Stimulated activated effector memory CD8-positive, alpha-beta T cell treated with anti-CD3 and anti-CD28 coated beads, Interleukin-12 subunit alpha, Interleukin-12 subunit beta, amount 100 ng/mL, for 72 hours (primary cell): ENCODE results near the gene ISCA1.
A peak's percentile ranks its signal among the peaks of the same experiment; 100 is the strongest.

Experiments used
- ATAC-seq: fragments of 150-1000 bp; cut with Tn5 transposase; 2 replicates; pipeline ENCODE4 v1.10.0; 2021
- DNase-seq, 2 donors: peaks; one replicate each; pipeline ENCODE4 v3.0.0; 2021 to 2022; ENCODE audit warnings: low spot score in 2 of 2
- H3K27ac Mint-ChIP-seq: one replicate; pipeline ENCODE4 v1.8.0; 2022; ENCODE audit warnings: mild to moderate bottlenecking, mixed read lengths
- H3K36me3 Mint-ChIP-seq: one replicate; pipeline ENCODE4 v1.8.0; 2022; ENCODE audit warnings: mild to moderate bottlenecking, mixed read lengths
- H3K4me1 Mint-ChIP-seq: one replicate; pipeline ENCODE4 v1.8.0; 2022; ENCODE audit warnings: mixed read lengths
- H3K4me3 Mint-ChIP-seq: one replicate; pipeline ENCODE4 v1.8.0; 2022; ENCODE audit warnings: mild to moderate bottlenecking, mixed read lengths
- H3K9me3 Mint-ChIP-seq: one replicate; pipeline ENCODE4 v1.8.0; 2022; ENCODE audit warnings: mixed read lengths

ISCA1 gene

GRCh38 chr9:86272221-86272620 is 10.1 kb downstream of the ISCA1 start:
- no peak overlapping the region for H3K27ac Mint-ChIP-seq
- no peak overlapping the region for H3K4me3 Mint-ChIP-seq
- DNase-seq (no peak), ATAC-seq (no peak)
- H3K36me3 Mint-ChIP-seq = peaks cover 64% of the 10 kb centered on the region
- no peaks in the 10 kb centered on the region for H3K9me3 Mint-ChIP-seq
- peaks cover 10% of the 10 kb centered on the region for H3K4me1 Mint-ChIP-seq

GRCh38 chr9:86263876-86264275 is 18.5 kb downstream of the ISCA1 start:
- Mint-ChIP-seq H3K4me1 (no peaks in the 10 kb centered on the region), H3K27ac (peak overlapping the region; percentile 43), H3K4me3 (no peak overlapping the region), H3K36me3 (peaks cover 50% of the 10 kb centered on the region), H3K9me3 (no peaks in the 10 kb centered on the region)
- DNase-seq (no peak), ATAC-seq (no peak)

- H3K9me3 Mint-ChIP-seq = no peaks in the 10 kb centered on the region
- H3K4me1 Mint-ChIP-seq = no peaks in the 10 kb centered on the region
- H3K4me3 Mint-ChIP-seq = no peak overlapping the region
- no peak overlapping the region for H3K27ac Mint-ChIP-seq
- ATAC-seq = no peak
- DNase-seq = no peak
- peaks cover 37% of the 10 kb centered on the region for H3K36me3 Mint-ChIP-seq
Observed at GRCh38 chr9:86262492-86262891, 19.8 kb downstream of the ISCA1 start.

GRCh38 chr9:86259557-86259956 is 22.8 kb downstream of the ISCA1 start, which contains the start of gene C9orf153:
Gene C9orf153, minus strand, starts transcription at chr9:86259657. Its CDS starts 30,054 bp downstream, at chr9:86229603.
- Mint-ChIP-seq H3K4me3 (no peak within 1 kb of the TSS), H3K4me1 (no peaks in the 10 kb centered on the region), H3K9me3 (no peaks in the 10 kb centered on the region), H3K27ac (no peak within 1 kb of the TSS), H3K36me3 (peaks cover 16% of the 10 kb centered on the region)
- no peak for DNase-seq
- ATAC-seq = no peak

- Mint-ChIP-seq H3K4me1 (no peaks in the 10 kb centered on the region), H3K9me3 (peaks cover 3% of the 10 kb centered on the region), H3K36me3 (no peaks in the 10 kb centered on the region), H3K27ac (no peak overlapping the region), H3K4me3 (no peak overlapping the region)
- DNase-seq (no peak), ATAC-seq (no peak)
Observed at GRCh38 chr9:86257391-86257790, 24.9 kb downstream of the ISCA1 start.

- no peak overlapping the region for H3K4me3 Mint-ChIP-seq
- no peaks in the 10 kb centered on the region for H3K36me3 Mint-ChIP-seq
- ATAC-seq (no peak), DNase-seq (no peak)
- H3K9me3 Mint-ChIP-seq = peaks cover 3% of the 10 kb centered on the region
- H3K4me1 Mint-ChIP-seq = no peaks in the 10 kb centered on the region
- H3K27ac Mint-ChIP-seq = no peak overlapping the region
Observed at GRCh38 chr9:86256653-86257052, 25.7 kb downstream of the ISCA1 start.

- no peak overlapping the region for H3K27ac Mint-ChIP-seq
- peaks cover 3% of the 10 kb centered on the region for H3K9me3 Mint-ChIP-seq
- no peaks in the 10 kb centered on the region for H3K36me3 Mint-ChIP-seq
- H3K4me3 Mint-ChIP-seq = no peak overlapping the region
- ATAC-seq (no peak), DNase-seq (no peak)
- H3K4me1 Mint-ChIP-seq = no peaks in the 10 kb centered on the region
Observed at GRCh38 chr9:86253577-86253976, 28.8 kb downstream of the ISCA1 start.

- H3K4me1 Mint-ChIP-seq = no peaks in the 10 kb centered on the region
- DNase-seq = no peak
- H3K4me3 Mint-ChIP-seq = no peak overlapping the region
- no peak overlapping the region for H3K27ac Mint-ChIP-seq
- no peaks in the 10 kb centered on the region for H3K36me3 Mint-ChIP-seq
- ATAC-seq = no peak
- H3K9me3 Mint-ChIP-seq = peaks cover 3% of the 10 kb centered on the region
Observed at GRCh38 chr9:86252870-86253269, 29.5 kb downstream of the ISCA1 start.

GRCh38 chr9:86250123-86250522 is 32.2 kb downstream of the ISCA1 start:
- ATAC-seq (no peak), DNase-seq (no peak)
- Mint-ChIP-seq H3K4me1 (no peaks in the 10 kb centered on the region), H3K9me3 (peaks cover 3% of the 10 kb centered on the region), H3K27ac (no peak overlapping the region), H3K36me3 (no peaks in the 10 kb centered on the region), H3K4me3 (no peak overlapping the region)

GRCh38 chr9:86248746-86249145 is 33.6 kb downstream of the ISCA1 start:
- Mint-ChIP-seq H3K4me3 (no peak overlapping the region), H3K36me3 (no peaks in the 10 kb centered on the region), H3K27ac (no peak overlapping the region), H3K4me1 (no peaks in the 10 kb centered on the region), H3K9me3 (peaks cover 3% of the 10 kb centered on the region)
- ATAC-seq = no peak
- DNase-seq = no peak

- Mint-ChIP-seq H3K4me3 (no peak overlapping the region), H3K9me3 (no peaks in the 10 kb centered on the region), H3K36me3 (no peaks in the 10 kb centered on the region), H3K27ac (no peak overlapping the region), H3K4me1 (no peaks in the 10 kb centered on the region)
- DNase-seq = no peak
- no peak for ATAC-seq
Observed at GRCh38 chr9:86246752-86247161, 35.6 kb downstream of the ISCA1 start.

GRCh38 chr9:86242071-86242470 is 40.3 kb downstream of the ISCA1 start:
- DNase-seq (no peak), ATAC-seq (no peak)
- Mint-ChIP-seq H3K4me1 (no peaks in the 10 kb centered on the region), H3K27ac (no peak overlapping the region), H3K36me3 (no peaks in the 10 kb centered on the region), H3K4me3 (no peak overlapping the region), H3K9me3 (no peaks in the 10 kb centered on the region)

GRCh38 chr9:86241216-86241615 is 41.1 kb downstream of the ISCA1 start:
- Mint-ChIP-seq H3K27ac (no peak overlapping the region), H3K36me3 (no peaks in the 10 kb centered on the region), H3K9me3 (no peaks in the 10 kb centered on the region), H3K4me3 (no peak overlapping the region), H3K4me1 (no peaks in the 10 kb centered on the region)
- no peak for DNase-seq
- peak; percentile 42 for ATAC-seq

GRCh38 chr9:86238861-86239770 is 43.2 kb downstream of the ISCA1 start:
- H3K27ac Mint-ChIP-seq = no peak overlapping the region
- no peaks in the 10 kb centered on the region for H3K9me3 Mint-ChIP-seq
- no peaks in the 10 kb centered on the region for H3K4me1 Mint-ChIP-seq
- ATAC-seq = no peak
- no peaks in the 10 kb centered on the region for H3K36me3 Mint-ChIP-seq
- no peak for DNase-seq
- H3K4me3 Mint-ChIP-seq = no peak overlapping the region

GRCh38 chr9:86230858-86231257 is 51.5 kb downstream of the ISCA1 start:
- Mint-ChIP-seq H3K36me3 (no peaks in the 10 kb centered on the region), H3K27ac (no peak overlapping the region), H3K4me3 (no peak overlapping the region), H3K9me3 (no peaks in the 10 kb centered on the region), H3K4me1 (no peaks in the 10 kb centered on the region)
- no peak for DNase-seq
- no peak for ATAC-seq

- DNase-seq (no peak), ATAC-seq (no peak)
- Mint-ChIP-seq H3K4me1 (no peaks in the 10 kb centered on the region), H3K4me3 (no peak overlapping the region), H3K9me3 (no peaks in the 10 kb centered on the region), H3K36me3 (no peaks in the 10 kb centered on the region), H3K27ac (no peak overlapping the region)
Observed at GRCh38 chr9:86222667-86223066, 59.7 kb downstream of the ISCA1 start.
